COR-L47 (cell line): Measurements from ENCODE around the gene SPATA6.
"Not testable (repeated sequence)": the region's sequence is repeated elsewhere in the genome, so short reads cannot be mapped to it uniquely, and the experiment has no call there.

Experiments used
- DNase-seq: peaks from one replicate; lab custom pipeline; 2025; lab: John Stamatoyannopoulos, UW

Gene SPATA6

DNA sequence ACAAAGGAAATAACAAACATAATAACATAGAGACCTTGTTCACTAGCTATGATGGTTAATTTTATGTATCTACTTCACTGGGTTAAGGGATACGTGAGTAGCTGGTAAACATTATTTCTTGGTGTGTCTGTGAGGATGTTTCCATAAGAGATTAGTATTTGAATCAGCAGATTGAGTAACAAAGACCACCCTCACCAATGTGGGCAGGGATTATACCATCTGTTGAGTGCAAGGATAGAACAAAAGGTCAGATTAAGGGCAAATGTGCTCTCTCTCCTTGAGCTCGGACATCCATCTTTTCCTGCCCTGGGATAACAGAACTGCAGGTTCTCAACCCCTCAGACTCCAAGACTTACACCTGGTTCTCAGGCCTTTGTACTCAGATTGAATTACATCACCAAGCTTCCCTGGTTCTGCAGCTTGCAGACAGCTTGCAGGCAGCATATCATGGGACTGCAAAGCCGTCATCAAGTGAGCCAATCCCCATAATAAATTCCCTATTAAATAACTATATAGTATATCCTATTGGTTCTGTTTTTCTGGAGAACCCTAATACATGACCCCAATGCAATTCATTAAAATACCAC, 9.2 kb downstream of the SPATA6 start:
- DNase-seq: no peak

DNA sequence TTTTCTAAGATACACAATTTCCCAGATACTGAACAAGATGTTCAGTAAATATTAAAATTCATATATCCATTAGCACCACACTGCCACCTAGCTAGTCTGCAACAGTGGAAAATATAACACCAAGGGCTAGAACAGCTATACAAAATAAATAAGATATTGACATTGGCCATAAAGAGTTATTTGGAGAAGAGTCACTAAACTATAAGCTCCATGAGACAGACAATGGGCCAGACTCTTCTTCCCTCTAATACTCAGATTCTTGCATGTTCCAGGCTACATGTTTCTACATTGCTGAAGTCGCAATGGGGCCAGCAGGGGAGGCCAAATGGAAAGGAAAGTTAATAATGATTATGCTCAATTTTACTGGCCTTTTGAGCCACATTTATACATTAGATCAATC, 21.5 kb downstream of the SPATA6 start:
- DNase-seq: peak; percentile 7

DNA sequence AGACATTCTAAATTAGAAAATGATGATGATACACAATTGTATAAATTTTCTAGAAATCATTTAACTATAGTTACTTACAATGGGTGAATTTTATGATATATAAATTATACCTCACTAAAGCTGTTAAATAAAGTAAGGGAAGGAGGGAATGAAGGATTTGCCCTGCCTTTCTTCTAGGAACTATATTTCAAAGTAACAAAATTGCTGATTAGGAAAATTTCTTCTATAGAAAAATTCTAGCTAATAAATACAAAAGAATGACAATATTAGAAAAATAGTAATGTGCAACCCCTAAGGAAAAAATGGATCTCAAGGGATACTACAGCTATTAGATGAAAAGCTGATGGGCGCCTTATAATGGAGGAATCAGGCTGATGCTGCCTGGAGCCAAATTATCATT, 23.1 kb downstream of the SPATA6 start:
- DNase-seq: no peak

DNA sequence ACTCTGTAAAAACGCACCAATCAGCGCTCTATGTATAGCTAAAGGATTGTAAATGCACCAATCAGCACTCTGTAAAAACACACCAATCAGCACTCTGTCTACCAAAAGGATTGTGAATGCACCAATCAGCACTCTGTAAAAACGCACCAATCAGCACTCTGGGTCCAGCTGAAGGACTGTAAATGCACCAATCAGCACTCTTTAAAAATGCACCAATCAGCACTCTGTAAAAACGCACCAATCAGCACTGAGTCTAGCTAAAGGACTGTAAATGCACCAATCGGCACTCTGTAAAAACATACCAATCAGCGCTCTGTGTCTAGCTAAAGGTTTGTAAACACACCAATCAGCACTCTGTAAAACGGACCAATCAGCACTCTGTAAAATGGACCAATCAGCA, 27.8 kb downstream of the SPATA6 start:
- not testable (repeated sequence) for DNase-seq

DNA sequence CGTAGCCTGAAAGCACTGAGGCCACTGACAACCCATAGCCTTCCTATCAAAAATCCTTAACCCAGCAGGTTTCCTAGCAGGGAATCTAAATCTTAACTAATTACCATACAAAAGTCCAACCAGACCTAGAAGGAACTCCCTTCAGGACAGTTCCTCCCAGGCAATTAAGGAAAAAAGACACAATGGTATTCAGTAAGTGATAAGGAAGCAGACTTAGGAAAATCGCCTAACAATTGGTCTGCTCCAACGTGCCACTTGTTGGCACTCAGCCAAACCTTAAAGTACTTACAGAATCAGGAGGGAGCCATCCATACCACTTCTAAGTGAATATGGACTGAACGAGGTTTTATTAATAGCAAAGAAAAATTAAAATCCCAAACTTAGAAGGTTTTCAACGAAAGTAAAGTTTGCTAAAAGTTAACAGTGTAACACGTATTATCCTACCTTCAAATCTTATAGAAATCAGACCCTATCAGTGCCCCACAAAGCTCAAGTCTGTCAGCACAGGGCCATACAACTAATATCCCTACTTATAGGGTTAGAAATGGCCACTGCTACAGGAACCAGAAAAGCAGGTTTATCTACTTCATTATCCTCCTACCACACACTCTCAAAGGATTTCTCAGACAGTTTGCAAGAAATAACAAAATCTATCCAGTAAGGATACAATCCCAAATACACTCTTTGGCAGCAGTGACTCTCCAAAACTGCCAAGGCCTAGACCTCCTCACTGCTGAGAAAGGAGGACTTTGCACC, 29.0 kb downstream of the SPATA6 start:
- DNase-seq: peak; percentile 45

DNA sequence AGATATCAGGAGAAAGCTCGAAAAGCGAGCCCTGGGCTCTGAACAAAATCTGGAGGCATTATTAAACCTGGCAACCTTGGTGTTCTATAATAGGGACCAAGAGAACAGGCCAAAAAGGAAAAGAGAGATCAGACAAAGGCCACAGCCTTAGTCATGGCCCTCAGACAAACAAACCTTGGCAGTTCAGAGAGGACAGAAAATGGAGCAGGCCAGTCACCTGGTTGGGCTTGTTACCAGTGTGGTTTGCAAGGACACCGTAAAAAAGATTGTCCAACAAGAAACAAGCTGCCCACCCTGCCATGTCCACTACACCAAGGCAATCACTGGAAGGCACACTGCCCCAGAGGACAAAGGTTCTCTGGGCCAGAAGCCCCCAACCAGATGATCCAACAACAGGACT, 31.2 kb downstream of the SPATA6 start:
- DNase-seq: not testable (repeated sequence)

DNA sequence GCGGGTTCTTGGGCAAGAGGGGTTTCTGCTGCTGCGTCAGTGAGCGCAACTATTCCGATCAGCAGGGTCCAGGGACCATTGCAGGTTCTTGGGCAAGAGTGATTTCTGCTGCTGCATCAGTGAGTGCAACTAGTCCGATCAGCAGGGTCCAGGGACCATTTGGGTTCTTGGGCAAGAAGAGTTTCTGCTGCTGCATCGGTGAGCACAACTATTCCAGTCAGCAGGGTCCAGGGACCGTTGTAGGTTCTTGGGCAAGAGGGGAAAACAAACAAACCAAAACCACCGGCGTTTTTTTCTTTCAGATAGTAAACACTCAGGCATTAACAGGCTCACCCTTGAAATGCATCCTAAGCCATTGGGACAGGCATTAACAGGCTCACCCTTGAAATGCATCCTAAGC, 32.6 kb downstream of the SPATA6 start:
- DNase-seq: no peak

DNA sequence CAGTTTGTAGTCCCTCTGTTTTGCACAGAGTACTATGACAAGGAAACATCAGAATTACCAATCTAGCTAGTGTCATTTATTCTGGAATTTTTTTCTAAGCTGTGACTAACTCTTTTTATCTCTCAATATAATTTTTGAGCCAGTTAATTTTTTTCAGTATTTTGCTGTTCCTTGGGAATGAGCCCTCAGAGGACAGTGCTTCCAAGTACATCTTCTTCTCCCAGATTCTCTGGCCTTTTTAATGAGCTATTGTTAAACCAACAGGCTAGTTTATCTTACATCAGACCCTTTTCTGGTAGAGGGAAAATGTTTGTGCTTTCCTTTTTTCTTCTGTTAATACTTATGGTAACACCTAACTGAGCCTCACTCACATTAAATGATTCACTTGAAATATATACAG, 34.6 kb downstream of the SPATA6 start:
- DNase-seq: not testable (repeated sequence)

DNA sequence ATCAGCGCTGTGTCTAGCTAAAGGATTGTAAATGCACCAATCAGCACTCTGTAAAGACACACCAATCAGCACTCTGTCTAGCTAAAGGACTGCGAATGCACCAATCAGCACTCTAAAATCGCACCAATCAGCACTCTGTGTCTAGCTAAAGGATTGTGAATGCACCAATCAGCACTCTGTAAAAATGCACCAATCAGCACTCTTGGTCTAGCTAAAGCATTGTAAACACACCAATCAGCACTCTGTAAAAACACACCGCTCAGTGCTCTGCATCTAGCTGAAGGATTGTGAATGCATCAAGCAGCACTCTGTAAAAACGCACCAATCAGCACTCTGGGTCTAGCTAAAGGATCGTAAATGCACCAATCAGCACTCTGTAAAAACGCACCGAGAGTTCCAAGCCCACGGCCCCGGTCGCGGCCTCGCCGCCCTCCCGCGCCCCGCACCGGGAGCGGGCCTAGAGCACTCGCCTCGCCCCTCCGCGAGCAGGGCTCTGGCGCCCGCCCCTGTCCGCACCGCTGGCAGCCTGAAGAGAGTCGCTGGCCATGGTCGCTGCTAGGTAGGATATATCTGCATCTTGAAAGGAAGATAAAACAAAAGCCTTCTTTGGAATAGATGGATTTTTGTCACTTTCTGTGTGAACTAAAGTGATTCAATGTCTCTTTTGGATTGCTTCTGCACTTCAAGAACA, 36.5 kb downstream of the SPATA6 start:
- not testable (repeated sequence) for DNase-seq

DNA sequence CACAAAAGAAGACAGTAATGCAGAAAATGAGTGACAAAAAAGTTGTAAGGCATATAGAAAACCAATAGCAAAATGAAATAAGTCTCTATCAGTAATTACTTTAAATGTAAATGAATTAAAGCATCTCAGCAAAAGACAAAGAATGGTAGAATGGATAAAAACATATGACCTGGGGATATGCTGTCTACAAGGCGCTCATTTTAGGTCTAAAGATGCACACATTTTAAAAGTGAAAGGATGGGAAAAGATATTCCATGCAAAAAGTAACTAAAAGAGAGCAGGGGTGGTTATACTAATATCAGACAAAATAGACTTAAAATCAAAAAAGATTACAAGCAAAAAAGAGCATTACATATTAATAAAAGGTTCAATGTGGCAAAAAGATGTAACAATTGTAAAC, 41.2 kb downstream of the SPATA6 start:
- DNase-seq: no peak

DNA sequence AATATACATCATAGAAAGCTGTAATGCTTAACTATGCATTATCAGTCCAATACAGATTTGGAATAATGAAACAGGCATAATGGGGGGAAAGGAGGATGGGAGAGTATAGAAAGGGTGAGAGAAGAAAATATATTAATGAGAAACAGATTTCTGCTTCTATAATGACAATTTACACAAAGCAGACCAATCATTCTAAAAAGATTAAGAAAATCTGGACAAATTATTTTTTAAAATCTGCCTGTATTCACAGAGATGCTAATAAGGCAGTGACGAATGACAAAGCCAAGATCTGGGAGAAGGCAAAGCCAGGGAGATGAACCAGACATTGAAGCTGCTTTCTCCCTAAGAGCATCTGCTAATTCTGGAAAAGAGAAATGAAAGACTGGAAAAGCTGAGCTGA, 50.0 kb downstream of the SPATA6 start:
- no peak for DNase-seq

DNA sequence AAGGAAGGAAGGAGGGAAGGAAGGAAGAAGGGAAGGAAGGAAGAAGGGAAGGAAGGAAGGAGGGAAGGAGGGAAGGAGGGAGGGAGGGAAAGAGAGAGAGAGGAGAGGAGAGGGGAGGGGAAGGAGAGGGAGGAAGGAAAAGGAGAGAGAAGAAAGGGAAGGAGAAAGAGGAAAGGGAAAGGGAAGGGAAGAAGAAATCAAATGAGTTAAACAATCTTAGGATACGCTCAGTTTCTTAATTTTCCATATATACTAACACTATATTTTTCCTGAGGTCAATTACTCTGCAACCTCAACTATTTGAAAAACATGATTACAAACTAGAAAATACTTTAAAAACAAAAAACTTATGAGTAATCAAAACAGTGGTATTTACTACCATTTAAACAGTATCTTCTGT, 53.3 kb downstream of the SPATA6 start:
- DNase-seq: no peak

DNA sequence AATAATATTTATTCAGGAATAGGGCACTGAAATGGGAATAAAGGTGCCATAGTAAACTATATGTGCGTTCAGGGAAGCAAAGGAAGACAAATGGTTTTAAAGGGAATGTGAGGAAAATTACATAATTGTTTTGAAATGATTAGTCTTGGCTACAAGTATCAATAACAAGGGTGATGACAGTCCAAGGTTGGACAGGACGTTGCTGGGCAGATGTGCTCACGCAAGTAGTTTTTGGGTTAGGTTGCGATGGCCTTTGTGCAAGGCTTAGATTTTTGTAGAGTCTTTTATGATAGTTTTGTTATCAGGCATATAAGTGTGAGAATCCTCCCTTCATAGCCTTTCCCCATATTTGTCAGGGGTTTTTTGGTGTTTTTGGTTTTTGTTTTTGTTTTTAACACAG, 57.0 kb downstream of the SPATA6 start:
- no peak for DNase-seq

DNA sequence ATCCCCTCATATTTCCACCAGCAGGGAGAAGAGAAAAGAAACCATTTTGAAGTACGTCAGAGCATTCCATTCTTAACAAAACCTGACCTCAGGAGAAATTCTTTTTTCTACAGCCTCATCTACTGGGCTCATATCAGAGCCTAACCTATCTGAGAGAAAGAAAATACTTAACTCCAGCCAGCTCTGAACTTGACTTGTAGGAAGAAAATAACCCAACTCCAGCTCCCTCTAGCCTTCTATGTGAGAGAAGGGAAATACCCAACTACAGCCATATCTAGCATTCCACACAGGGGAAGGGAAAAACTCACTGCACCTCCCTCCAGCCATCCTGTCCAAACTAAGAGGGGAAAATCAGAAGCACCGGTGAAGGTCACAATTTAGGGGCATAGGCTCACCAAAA, 57.7 kb downstream of the SPATA6 start:
- no peak for DNase-seq

DNA sequence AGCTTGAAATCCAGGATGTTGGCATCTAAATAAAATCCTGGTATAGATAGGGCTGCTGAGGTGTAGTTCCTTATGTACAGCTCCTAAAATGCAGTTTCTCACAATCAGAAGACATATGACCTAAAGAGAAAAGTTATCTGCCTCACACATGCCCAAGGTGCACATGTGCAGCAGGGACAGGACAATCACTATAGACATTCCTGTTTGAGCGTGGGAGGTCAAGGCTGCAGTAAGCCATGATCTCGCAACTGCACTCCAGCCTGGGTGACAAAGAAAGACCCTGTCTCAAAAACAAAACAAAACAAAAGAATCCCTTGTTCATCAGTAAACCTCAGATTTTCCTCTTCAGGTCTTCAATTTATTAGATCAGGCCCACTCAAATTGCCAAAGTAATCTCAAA, 66.1 kb downstream of the SPATA6 start:
- no peak for DNase-seq

DNA sequence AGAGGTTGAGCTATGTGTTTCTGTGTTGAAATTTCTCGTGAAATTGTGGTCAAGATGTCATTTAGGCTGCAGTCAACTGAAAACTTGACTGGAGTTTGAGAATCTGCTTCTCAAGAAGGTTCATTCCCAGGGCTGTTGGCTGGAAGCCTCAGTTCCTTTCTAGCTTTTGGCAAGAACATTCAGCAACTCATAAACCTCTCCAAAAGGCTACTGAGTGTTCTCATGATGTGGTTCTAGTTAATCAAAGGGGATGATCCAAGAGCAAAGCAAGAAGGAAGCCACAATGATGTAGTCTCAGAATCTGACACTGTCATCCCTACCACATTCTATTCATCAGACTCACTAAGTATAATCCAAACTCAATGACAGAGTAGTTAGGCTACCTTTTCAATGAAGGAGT, 66.6 kb downstream of the SPATA6 start:
- DNase-seq: no peak

DNA sequence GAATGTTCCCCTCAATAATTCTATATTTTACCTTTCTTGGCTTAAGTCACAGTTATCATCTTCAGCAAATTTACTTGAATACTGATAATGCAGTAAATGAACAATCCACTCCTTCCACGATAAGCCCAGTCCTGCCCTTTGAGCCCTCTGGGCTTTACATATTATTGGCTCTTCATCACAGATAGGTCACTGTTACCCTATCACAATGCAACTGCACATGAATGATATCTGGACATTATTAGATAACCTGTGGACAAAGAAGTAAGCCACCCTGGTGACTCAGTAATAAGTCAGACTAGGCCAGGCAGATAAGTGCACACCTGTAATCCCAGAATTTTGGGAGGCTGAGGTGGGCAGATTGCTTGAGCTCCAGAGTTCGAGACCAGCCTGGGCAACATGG, 69.4 kb downstream of the SPATA6 start:
- DNase-seq: no peak

DNA sequence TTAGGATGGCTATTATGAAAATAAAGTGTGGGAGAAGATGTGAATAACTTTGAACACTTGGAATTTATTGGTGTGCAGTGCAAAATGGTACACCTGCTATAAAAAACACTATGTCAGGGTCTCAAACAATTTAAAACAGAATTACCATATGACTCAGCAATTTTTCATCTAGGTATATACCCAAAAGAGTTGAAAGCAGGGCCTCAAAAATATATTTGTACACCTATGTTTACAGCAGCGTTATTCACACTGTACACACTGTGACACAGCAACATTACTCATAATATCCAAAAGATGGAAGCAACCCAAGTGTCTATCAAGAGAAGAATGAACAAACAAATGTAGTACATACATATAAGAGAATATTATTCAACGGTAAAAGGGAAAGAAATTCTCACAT, 75.8 kb downstream of the SPATA6 start:
- DNase-seq: no peak

DNA sequence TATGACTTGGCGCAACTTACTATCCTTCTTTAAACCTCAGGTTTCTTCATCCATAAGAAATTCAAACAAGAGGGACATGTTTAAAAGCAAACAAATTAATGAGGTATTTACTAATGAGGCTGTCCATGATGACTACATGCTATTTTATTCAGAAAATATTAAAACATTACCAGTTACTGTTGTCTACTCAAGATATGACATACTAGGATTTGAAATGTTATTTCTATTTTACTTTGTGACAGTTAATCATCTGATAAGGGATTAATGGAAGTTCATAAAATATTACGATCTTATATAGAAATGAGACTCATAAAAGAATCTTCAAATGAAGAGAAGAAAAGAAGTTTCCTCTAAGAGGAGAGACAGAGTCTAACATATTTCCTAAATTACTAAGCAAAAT, 80.1 kb downstream of the SPATA6 start:
- no peak for DNase-seq

DNA sequence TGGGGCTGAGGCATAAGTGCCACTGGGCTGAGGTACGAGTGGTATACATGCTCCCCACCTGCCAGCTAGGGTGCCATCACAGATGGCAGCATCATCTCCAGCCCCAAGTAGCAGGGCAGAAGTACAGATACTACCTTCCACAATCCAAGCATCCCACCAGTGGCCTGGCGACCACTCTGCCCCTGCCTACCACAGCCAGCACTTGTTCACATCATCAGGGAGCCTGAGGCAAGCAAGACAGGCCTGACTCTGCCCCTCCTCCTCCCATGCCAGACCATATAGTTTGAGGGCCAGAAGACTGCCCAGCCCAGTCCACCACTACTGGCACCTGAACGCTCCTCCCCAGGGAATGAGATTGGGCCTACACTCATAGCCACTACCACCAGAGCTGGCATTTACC, 84.6 kb downstream of the SPATA6 start:
- no peak for DNase-seq

DNA sequence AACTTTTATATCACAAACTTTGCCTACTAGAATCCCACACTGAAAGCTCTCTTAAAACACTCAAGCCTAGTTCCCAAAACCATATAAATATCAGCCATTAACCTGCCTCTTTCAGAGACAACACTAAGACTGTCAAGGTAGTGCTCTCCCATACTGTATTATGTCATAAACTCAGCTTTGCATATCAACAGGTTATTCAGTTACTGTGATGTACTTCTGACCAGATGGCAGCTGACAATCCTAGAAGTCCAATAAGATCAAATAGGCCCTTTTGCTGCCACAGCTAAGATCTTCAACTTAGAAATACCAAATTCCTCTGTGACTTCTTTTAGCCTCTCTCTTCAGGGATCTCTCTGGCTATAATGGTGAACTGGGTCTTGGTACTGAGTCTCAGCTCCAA, 97.2 kb downstream of the SPATA6 start:
- no peak for DNase-seq

DNA sequence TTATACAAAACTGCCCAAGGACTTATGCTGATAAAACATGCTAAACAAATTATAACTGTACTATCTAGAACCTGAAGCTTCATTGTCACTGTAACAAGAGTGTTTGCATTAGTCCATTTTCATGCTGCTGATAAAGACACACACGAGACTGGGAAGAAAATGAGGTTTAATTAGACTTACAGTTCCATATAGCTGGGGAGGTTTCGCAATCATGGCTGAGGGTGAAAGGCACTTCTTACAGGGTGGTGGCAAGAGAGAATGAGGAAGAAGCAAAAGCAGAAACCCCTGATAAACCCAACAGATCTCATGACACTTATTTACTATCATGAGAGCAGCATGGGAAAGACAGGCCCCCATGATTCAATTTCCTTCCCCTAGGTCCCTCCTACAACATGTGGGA, 100.4 kb downstream of the SPATA6 start:
- no peak for DNase-seq

DNA sequence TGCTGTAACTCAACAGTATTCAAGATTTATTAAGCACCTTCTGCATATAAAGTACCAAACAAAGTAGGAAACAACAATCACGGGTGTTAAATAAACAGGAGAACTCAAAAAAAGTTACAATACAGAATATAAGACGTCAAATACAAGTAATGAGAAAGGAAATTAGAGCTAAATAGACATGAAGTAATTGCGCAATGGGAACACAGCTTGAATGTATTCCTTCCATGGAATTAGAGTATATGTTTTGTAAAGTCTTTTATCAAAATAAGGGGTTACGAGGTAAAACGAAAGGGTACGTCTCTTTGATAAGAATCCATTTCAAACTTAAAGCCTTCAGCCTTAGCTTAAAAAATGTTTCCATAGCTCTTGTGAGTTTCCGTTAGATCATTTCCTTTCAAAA, 109.1 kb downstream of the SPATA6 start:
- no peak for DNase-seq

DNA sequence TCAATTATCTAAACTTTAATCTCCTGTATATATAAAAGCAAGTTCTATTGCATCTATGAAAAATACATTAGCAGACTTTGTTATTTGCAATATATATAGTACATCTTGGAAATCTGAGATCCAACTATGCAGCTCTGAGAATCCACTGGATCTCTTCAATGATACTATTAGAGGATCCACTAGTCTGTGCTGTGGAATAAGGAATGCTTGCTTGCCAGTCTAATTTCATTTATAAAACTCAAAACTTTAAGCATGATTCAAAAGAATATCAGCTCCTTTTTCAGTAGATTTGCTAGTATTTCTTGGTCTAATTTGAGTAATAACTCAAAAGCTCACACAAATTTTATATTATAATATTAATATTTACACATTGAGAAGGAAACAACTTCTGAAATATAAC, 115.1 kb downstream of the SPATA6 start:
- DNase-seq: no peak
